OCI-LY3 (cell line): Measurements from ENCODE around the gene DPCD.

Experiments
- EZH2phosphoT487 ChIP-seq: fragments of 200-600 bp; shearing (Covaris generic); IDR thresholded peaks from 2 replicates; pipeline ENCODE4 v1.6.1; 2018; ENCODE audit warnings: antibody characterized with exemption, mixed run types, low read depth
- TF ChIP-seq, protein P1 (sequence below): fragments of 200-600, 300-600 bp; sonication (generic); IDR thresholded peaks from 2 replicates; pipeline ENCODE4 v1.5.1; 2014; ENCODE audit warnings: antibody characterized with exemption, low read length, low read depth

DNA sequence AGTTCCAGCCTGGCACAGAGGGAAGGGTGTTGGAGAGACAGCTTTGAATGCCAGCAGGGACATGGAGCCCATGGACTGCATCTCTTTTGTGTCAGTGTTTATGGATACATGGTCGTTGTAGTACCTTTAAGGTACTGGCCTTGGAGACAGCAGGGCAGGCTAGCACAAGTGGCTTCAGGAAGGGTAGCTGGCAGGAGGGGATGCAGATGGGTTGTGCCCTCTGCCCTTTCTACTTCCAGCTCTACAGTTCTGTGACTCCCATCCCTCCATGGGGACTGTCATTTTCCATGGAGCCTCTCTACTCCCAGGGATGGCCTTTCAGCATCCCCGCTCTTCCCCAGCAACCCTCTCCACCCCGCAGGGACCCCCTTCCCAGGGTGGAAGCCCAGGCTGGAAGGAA is 25.1 kb upstream of the DPCD start:
- TF ChIP-seq, protein P1, sequence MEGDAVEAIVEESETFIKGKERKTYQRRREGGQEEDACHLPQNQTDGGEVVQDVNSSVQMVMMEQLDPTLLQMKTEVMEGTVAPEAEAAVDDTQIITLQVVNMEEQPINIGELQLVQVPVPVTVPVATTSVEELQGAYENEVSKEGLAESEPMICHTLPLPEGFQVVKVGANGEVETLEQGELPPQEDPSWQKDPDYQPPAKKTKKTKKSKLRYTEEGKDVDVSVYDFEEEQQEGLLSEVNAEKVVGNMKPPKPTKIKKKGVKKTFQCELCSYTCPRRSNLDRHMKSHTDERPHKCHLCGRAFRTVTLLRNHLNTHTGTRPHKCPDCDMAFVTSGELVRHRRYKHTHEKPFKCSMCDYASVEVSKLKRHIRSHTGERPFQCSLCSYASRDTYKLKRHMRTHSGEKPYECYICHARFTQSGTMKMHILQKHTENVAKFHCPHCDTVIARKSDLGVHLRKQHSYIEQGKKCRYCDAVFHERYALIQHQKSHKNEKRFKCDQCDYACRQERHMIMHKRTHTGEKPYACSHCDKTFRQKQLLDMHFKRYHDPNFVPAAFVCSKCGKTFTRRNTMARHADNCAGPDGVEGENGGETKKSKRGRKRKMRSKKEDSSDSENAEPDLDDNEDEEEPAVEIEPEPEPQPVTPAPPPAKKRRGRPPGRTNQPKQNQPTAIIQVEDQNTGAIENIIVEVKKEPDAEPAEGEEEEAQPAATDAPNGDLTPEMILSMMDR: no peak
- no peak for TF ChIP-seq EZH2phosphoT487
